ENCODE results near the gene TSC22D3.
"Not testable (repeated sequence)": the region's sequence is repeated elsewhere in the genome, so short reads cannot be mapped to it uniquely, and the experiment has no call there.

TSC22D3 gene

DNA sequence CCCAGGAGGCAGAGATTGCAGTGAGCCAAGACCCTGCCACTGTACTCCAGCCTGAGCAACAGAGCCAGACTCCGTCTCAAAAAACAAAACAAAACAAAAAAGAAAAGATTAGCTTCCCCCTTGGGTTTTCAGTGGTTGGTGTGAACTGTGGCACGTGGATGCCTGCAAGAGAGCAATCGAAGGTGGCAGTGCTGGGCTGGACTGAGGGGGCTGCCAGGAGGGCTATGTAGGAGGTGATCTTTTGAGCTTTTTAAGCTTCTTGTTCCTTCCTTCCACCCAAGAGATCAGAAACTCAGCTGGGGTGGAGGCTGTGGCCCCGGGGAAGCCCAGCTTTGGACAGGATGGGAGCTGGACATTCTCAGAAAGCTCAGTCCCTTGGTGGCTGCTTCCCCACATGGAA lies 97.7 kb downstream of the TSC22D3 start:
- DNase-seq = no peak

DNA sequence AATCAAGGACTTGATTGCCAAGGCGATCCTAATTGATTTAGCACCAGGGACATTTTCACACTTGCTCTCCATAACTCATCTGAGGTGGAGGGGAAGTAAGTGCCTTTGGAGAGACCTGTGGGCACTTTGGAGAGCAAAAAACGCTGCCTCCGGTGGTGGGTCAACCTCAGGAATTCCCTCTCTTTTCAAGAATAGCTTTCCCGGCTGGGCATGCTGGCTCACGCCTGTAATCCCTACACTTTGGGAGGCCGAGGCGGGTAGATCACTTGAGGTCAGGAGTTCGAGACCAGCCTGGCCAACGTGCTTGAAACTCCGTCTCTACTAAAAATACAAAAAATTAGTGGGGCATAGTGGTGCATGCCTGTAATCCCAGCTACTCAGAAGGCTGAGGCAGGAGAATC lies 98.1 kb downstream of the TSC22D3 start:
- DNase-seq = no peak

DNA sequence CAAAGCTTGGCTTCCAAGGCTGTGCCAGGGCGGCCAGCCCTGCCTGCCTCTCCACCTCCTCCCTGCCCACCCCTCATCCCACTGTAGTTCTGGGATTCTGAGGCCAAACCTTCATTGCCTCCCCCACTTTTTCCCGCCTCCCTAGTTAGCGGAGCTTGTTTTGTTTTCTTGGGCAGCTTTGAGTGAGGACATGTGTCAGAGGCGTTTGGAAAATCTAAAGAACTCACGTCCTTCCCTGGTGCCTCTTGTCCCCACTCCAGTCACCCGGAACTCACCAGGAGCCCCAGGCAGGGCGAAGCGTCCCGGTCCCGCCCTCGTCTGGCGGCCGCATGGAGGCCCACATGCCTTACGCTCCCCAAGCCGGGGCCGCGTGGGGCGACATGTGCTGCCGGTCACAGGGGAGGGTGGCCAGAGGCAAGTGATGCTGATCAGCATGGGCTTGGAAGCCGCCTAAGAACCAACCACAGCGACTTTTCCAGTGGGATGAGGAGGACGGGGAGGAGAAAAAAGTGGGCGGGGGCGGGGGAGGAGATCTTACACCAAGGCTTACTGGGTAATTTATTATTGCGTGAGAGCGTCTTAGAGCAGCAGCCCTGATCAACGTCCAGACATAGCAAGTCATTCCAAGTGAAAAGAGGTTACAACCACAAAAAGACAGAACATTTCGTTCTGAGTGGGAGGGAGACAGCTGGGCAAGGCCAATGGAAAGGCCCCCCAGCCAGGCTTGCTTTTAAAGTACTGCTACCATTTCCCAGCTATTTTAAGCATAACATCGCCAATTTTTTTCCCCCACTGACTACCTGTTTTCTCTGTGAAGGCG lies 98.8 kb downstream of the TSC22D3 start:
- DNase-seq = peak; percentile 48

DNA sequence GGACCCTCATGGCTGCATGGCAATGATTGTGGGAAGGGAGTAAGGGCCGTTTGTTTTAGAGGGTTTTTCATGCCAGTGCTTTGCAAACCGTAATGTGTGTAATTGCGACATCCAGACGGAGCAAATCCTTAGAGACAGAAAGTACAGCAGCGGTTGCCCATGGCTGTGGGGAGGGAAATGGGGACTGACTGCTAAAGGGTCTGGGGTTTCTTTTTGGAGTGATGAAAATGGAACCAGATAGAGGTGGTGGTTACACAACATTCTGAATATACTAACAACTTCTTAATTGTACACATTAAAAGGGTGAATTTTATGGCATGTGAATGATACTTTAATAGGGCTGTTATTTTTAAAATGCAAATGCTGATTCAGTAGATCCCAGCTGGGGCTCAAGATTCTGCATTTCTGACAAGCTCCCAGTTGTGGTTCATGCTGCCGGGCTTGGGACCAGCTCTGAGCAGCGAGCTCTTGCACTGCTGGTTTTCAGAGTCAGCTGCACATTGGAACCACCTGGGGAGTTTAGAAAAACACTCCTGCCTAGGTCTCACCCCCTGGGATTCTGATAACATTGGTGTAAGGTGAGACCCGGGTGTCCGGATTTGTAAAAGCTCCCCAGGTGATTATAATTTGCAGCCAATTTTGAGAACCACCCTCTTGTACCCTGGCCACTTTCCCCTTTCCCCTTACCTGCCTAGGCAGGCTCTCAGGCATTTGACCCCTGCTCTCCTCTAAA lies 99.6 kb downstream of the TSC22D3 start:
- DNase-seq = no peak

DNA sequence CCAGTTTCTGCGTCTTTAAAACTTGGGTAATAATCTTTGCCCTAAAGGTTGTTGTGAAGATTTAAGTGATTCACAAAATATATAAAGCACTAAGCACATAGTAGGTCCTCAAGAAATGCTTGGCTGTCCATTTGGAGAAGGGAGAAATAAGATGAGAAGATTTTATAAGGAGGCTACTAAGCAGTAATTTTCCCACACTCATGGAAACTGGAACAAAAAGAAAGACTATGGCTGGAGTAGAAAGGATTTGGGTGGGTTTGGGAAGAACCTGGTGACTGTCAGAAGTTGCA lies 100.3 kb downstream of the TSC22D3 start:
- DNase-seq = no peak

DNA sequence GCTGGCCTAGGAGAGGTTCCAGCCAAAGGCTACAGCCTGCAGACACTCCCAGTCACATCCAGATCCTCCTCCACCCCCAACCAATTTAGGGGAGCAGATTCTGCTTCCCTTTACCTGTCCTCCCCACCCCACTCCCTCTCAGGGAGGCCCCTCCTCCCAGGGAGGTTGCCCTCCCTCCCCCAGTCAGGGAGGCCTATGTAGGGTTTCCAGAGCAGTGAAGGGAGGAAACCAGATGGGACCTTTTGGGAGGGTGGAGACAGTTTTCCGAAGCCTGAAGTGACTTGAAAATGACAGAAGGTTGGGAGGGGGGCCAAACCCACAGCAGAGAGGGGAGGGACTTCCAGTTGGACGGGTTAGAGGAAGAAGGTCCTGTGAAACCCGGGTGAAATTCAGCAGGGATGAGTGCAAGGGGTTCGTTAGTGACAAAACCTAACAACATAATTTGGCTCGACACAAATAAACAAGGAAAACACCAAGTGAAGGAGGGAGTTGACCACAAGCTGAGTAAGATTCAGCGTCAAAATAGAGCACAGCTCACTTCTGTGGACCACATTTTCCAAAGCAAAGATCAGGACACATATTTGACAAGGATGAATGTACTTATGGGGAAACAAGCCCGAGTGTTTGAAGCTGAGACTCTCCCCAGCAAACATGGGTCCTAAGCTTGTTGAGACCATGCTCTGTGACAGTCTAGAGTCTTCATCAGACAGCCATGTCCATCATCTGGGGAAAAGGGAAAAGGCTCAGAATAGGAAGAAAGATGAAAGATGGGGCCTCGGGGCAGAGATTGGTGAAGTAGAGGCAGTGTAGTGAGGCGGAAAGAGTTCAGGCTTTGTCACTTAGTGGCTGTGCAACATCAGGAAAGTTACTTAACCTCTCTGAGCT lies 100.9 kb downstream of the TSC22D3 start:
- peak; percentile 74 for DNase-seq

DNA sequence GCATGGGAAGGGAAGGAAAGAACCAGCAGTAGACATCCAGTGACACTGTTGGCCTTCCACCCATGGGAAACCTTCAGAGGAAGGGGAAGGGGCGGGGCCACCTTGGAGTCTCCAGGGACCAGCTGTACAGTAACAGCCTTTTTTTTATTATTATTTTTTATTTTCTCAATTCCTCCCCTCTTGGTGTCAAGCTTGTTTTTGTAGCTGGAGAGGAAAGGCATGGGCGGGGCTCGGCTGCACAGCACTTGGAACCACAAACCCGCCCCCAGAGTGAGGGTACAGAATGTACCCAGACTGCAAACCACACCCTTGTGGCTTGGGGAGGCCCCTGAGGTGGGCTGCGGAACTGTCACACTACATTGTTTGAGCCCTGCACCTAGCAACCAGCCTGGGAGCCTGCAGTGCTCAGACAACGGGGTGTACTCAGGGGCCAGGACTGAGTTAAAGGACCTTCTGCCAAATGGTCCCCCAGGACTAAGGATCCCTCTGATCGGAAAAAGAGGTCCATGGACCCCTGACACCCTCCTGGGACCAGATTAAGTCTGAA lies 101.6 kb downstream of the TSC22D3 start:
- peak; percentile 98 for DNase-seq

DNA sequence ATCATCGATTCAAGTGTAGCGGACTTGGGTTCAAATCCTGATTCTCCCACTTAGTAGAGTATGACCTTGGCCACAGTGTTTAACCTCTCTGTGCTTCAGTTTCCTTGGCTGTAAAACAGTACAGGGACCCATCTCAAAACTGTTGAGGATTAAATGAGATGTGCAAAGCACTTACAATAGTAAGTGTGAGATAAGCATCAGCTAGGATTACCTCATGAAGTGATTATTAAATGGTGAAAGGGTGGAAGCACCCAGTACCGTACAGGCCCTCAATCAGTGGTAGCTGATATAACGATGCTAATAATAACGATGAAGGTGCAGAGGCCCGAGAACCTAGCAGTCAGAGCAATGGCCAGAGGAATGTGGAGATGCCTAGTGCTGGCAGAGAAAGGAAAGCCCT lies 102.2 kb downstream of the TSC22D3 start:
- DNase-seq = no peak

DNA sequence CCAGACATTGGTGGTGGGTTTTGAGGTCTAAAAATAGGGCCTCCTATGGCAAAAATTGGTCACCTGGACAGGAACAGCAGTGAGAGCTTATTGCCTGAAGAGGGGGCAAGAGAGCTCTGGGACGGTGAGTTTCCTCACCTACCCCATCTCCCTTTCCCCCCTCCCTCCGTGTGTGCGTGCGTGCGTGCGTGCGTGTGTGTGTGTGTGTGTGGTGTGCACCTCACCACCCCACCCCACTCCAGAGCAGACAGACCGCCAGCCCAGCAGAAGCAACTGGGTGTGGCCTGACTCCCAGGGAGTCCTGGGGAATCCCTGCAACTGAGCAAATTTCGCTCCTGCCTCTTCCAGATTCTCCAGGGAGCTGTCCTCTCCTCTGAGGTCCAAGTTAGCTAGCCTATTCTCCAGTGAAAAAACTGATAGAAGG lies 102.6 kb downstream of the TSC22D3 start:
- DNase-seq = peak; percentile 92

DNA sequence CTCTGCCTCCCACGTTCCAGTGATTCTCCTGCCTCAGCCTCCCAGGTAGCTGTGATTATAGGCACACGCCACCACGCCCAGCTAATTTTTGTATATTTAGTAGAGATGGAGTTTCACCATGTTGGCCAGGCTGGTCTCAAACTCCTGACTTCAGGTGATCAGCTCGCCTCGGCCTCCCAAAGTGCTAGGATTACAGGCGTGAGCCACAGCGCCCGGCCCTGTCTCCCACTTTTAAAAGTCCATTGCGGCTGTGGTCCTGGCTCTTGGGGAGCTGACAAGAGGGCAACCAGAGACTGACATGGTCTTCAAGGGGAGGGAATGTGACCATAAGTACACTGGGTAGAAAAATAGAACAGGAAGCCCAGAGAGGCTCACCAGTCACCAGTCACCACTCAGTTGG lies 104.3 kb downstream of the TSC22D3 start:
- DNase-seq = not testable (repeated sequence)

DNA sequence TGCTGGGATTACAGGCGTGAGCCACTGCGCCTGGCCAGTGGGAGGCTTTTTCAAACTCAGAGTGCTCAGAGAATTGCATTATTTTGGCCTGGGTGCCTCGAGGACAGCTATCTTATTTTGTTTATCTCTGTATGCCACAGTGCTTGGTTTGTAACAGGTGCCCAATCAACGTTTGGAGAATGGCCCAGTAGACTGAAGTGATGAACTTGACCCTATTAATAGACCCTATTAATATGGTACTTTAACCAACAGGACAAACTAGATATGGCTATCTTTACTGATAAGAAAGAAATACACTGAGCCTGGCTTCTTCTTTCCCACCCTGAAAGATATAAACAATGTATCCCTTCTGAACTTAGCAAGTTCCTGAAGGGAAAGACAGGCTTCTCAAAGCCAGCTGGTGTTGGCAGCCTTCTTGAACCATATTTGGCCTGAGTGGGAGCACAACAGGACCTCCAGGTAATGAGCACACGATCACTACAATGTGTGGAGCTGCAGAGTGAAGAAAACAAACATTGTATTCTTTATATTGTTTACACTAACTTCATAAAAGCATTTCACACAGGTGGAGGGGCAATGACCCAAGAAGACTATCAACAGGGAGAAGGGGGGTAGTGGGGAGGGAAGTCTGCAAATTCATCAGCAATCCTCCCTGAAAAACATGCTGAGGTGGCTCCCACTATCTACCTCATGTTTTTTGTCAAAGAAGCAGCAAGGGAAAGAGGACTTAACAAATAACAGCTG lies 105.5 kb downstream of the TSC22D3 start:
- no peak for DNase-seq

DNA sequence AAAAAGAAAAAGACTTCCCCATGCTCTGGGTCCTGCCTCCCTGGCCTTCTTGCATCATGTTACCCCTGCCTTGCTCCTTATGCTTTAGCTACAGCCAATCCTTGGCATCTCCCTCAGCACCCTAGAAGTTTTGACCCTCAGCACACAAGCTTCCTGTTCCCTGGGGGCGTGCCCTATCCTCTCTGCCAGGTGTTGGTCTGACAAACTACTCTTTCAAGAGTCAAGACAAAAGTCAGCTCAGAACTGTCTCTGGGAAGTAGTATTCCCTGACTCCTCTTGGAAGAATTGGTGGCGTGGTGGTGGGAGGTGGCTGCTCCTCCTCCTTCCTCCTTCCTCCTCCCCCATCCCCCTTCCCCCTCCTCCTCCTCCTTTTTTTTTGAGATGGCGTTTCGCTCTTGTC lies 106.3 kb downstream of the TSC22D3 start:
- no peak for DNase-seq

DNA sequence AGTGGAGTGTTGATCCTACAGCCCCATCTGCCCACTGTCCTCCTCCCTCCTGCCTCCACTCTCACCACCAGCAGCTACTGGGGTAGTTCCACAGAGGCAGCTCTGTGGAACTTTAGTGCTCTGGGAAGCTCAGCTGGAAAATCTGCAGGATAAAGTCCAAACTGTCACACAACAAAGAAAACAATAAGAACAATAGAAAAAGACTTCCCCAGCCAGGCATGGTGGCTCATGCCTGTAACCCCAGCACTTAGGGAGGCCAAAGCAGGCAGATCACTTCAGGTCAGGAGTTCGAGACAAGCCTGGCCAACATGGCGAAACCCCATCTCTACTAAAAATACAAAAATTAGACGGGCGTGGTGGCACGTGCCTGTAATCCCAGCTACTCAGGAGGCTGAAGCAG lies 106.9 kb downstream of the TSC22D3 start:
- not testable (repeated sequence) for DNase-seq

DNA sequence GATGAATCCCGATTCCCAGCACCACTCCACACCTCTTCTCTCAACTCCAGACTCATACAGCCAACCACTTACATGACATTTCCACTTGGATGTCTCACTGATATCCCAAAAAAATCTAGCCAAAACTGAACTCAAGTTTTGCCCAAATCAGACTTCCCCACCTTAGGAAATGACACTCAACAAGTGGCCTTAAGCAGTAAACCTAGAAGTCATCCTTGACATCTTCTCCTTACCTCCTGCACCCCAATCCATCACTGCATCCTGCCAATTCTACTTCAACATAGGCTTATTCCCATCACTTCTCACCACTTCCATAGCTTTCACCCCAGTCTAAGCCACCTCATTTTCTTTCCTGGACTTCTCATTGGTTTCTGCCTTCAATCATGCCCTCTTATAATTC lies 108.2 kb downstream of the TSC22D3 start:
- DNase-seq = no peak

DNA sequence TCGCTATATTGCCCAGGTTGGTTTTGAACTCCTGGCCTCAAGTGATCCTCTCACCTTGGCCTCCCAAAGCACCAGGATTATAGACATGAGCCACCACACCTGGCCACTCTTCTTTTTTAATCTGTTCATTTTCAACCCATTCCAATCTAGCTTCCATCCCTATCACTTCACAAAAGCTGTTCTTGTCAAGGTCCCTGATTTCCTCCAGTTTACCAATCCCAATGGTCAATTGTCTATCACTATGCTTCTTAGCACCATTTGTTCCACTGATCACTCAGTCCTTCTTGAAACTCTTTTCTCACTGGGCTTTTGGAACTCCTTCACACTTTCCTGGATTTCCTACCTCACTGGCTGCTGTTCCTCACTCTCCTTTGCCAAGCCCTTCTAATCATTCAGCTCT lies 108.7 kb downstream of the TSC22D3 start:
- DNase-seq = no peak
